ENCODE results near the gene EFCC1.
A peak's percentile ranks its signal among the peaks of the same experiment; 100 is the strongest.
"Not testable (repeated sequence)": the region's sequence is repeated elsewhere in the genome, so short reads cannot be mapped to it uniquely, and the experiment has no call there.

Gene EFCC1

GRCh38 chr3:129068291-129068886 is 67.3 kb downstream of the EFCC1 start:
- H4K20me1 ChIP-seq: no peaks in the 10 kb centered on the region
- 0 out of 2 replicates have a peak, but pooled peaks cover 4% of the 10 kb centered on the region for H3K36me3 ChIP-seq
- peak overlapping the region; percentile 44 for H3K9ac ChIP-seq
- peaks cover 8% of the 10 kb centered on the region; the same call in 1 of the 2 replicates for H3K9me3 ChIP-seq
- peak overlapping the region; percentile 85 for H3K27ac ChIP-seq
- TF ChIP-seq Cebpa-rat (IDR thresholded peaks at IDR 0.05): no peak
- H3K4me1 ChIP-seq: peaks cover 85% of the 10 kb centered on the region
- peak overlapping the region; percentile 97 for H3K4me2 ChIP-seq
- H3K27me3 ChIP-seq: no peaks in the 10 kb centered on the region
- H3K4me3 ChIP-seq: peak overlapping the region; percentile 56

GRCh38 chr3:129069313-129070085 is 68.4 kb downstream of the EFCC1 start:
- Histone ChIP-seq H3K27ac (peak overlapping the region; percentile 85), H3K4me1 (peaks cover 74% of the 10 kb centered on the region), H3K4me2 (peak overlapping the region; percentile 97), H3K4me3 (peak overlapping the region; percentile 31), H3K9ac (peak overlapping the region; percentile 53)
- H3K36me3 ChIP-seq, H3K9me3 ChIP-seq, H4K20me1 ChIP-seq, H3K27me3 ChIP-seq: not testable (repeated sequence)

GRCh38 chr3:129070086-129070885 is 69.2 kb downstream of the EFCC1 start:
- TF ChIP-seq Cebpa-rat (IDR thresholded peaks at IDR 0.05): no peak
- Histone ChIP-seq H3K9ac (peak overlapping the region; percentile 53), H3K4me1 (peaks cover 66% of the 10 kb centered on the region)

GRCh38 chr3:129077222-129077621 is 76.1 kb downstream of the EFCC1 start:
- H3K4me2 ChIP-seq: no peak overlapping the region
- no peaks in the 10 kb centered on the region for H4K20me1 ChIP-seq
- no peak overlapping the region for H3K9ac ChIP-seq
- 0 out of 2 replicates have a peak, but pooled peaks cover 4% of the 10 kb centered on the region for H3K36me3 ChIP-seq
- TF ChIP-seq Cebpa-rat (IDR thresholded peaks at IDR 0.05): no peak
- H3K27ac ChIP-seq: no peak overlapping the region
- no peaks in the 10 kb centered on the region for H3K27me3 ChIP-seq
- no peaks in the 10 kb centered on the region for H3K9me3 ChIP-seq
- H3K4me3 ChIP-seq: no peak overlapping the region
- H3K4me1 ChIP-seq: no peaks in the 10 kb centered on the region; the same call in 1 of the 2 replicates

More at GRCh38 chr3:129070086-129070885, 69.2 kb downstream of the EFCC1 start:
- Histone ChIP-seq H3K27ac (peak overlapping the region; percentile 82), H3K27me3 (no peaks in the 10 kb centered on the region), H3K4me2 (peak overlapping the region; percentile 97), H3K4me3 (peak overlapping the region; percentile 31), H3K36me3 (0 out of 2 replicates have a peak, but pooled peaks cover 4% of the 10 kb centered on the region), H3K9me3 (peaks cover 8% of the 10 kb centered on the region; the same call in 1 of the 2 replicates), H4K20me1 (no peaks in the 10 kb centered on the region)

GRCh38 chr3:129078510-129078909 is 77.4 kb downstream of the EFCC1 start:
- H3K4me2 ChIP-seq: no peak overlapping the region
- H3K9me3 ChIP-seq: no peaks in the 10 kb centered on the region
- no peaks in the 10 kb centered on the region; the same call in 1 of the 2 replicates for H3K4me1 ChIP-seq
- no peak overlapping the region for H3K4me3 ChIP-seq
- TF ChIP-seq Cebpa-rat (IDR thresholded peaks at IDR 0.05): no peak
- H3K36me3 ChIP-seq: no peaks in the 10 kb centered on the region
- no peaks in the 10 kb centered on the region for H3K27me3 ChIP-seq
- no peak overlapping the region for H3K9ac ChIP-seq
- no peaks in the 10 kb centered on the region for H4K20me1 ChIP-seq
- H3K27ac ChIP-seq: no peak overlapping the region

GRCh38 chr3:129081503-129081902 is 80.4 kb downstream of the EFCC1 start:
- TF ChIP-seq Cebpa-rat (IDR thresholded peaks at IDR 0.05): no peak
- Histone ChIP-seq H3K27ac (peak overlapping the region; percentile 44; the same call in 1 of the 2 replicates), H3K27me3 (no peaks in the 10 kb centered on the region), H4K20me1 (no peaks in the 10 kb centered on the region), H3K9ac (no peak overlapping the region), H3K9me3 (no peaks in the 10 kb centered on the region), H3K36me3 (0 out of 2 replicates have a peak, but pooled peaks cover under 1% of the 10 kb centered on the region), H3K4me2 (no peak overlapping the region), H3K4me3 (no peak overlapping the region), H3K4me1 (peaks cover 17% of the 10 kb centered on the region)

- H3K27me3 ChIP-seq: no peaks in the 10 kb centered on the region
- TF ChIP-seq Cebpa-rat (IDR thresholded peaks at IDR 0.05): no peak
- H3K27ac ChIP-seq: peak overlapping the region; percentile 44; the same call in 1 of the 2 replicates
- no peaks in the 10 kb centered on the region for H4K20me1 ChIP-seq
- no peak overlapping the region for H3K4me3 ChIP-seq
- H3K9ac ChIP-seq: no peak overlapping the region
- no peak overlapping the region for H3K4me2 ChIP-seq
- H3K4me1 ChIP-seq: peaks cover 17% of the 10 kb centered on the region
- H3K9me3 ChIP-seq: no peaks in the 10 kb centered on the region
- peaks cover 6% of the 10 kb centered on the region; the same call in 1 of the 2 replicates for H3K36me3 ChIP-seq
Observed at GRCh38 chr3:129082026-129082425, 80.9 kb downstream of the EFCC1 start.

GRCh38 chr3:129084501-129084900 is 83.4 kb downstream of the EFCC1 start:
- H3K27ac ChIP-seq: no peak overlapping the region
- H3K9me3 ChIP-seq: no peaks in the 10 kb centered on the region
- no peak overlapping the region for H3K9ac ChIP-seq
- H3K4me1 ChIP-seq: peaks cover 17% of the 10 kb centered on the region
- H3K4me2 ChIP-seq: no peak overlapping the region
- no peaks in the 10 kb centered on the region for H4K20me1 ChIP-seq
- TF ChIP-seq Cebpa-rat (IDR thresholded peaks at IDR 0.05): no peak
- peaks cover 9% of the 10 kb centered on the region; the same call in 1 of the 2 replicates for H3K36me3 ChIP-seq
- H3K27me3 ChIP-seq: no peaks in the 10 kb centered on the region
- no peak overlapping the region for H3K4me3 ChIP-seq

GRCh38 chr3:129085165-129085715 is 84.1 kb downstream of the EFCC1 start:
- H3K4me1 ChIP-seq: peaks cover 17% of the 10 kb centered on the region
- no peaks in the 10 kb centered on the region for H3K27me3 ChIP-seq
- no peak for TF ChIP-seq Cebpa-rat (IDR thresholded peaks at IDR 0.05)
- H3K27ac ChIP-seq: no peak overlapping the region
- no peaks in the 10 kb centered on the region for H4K20me1 ChIP-seq
- peaks cover 9% of the 10 kb centered on the region; the same call in 1 of the 2 replicates for H3K36me3 ChIP-seq
- no peak overlapping the region for H3K4me3 ChIP-seq
- no peaks in the 10 kb centered on the region for H3K9me3 ChIP-seq
- H3K9ac ChIP-seq: no peak overlapping the region
- H3K4me2 ChIP-seq: no peak overlapping the region
